Activated T-cell treated with anti-CD3 and anti-CD28 coated beads, Interleukin-2, amount 50 U/mL, for 48 hours (primary cell): Measurements from ENCODE around the gene TBKBP1.

Experiments used
- DNase-seq, 2 experiments: peaks; one replicate each; pipeline ENCODE4 v3.0.0-alpha.2; 2020

Gene TBKBP1

DNA sequence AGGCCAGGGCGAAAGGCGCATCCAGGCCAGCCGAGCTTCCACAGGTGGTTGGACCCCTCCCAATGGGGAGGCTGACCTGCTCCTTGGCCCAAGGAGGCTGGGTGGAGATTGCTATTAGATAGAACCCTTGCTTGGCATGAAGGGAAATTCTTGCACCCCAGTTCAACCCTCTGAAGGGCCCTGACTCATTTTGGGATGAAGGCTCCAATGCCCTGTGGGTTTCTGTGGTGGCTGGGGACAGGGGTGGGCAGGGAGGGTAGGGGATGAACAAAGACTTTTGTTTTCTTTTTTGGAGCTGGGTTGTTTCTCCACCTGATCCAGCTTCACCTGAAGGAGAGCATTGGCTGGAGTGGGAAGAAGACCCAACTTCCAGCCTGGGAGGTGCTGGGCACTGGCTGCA lies 22.4 kb downstream of the TBKBP1 start:
- DNase-seq: no peak

DNA sequence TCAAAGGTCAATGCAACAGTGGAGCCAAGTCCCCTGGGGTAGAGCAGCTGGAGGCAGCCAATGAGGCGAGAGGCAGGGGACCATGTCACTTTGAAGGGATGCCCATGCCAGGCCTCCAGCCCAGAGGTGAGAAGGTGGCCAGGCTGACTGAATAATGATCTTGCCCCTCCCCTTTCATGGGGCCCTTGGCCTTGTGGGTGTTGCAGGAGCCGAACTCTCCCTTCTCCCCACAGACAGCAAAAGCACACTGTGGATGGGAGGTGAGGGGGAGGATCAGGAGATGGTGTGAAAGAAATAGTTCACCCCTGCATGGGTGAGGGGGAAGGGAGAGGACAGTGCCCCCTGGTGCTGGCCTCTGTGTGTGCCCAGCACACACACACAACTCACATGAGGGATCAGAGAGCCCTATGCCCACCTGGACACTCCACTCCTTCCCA lies 23.3 kb downstream of the TBKBP1 start:
- DNase-seq: peak; percentile 67 to 72

DNA sequence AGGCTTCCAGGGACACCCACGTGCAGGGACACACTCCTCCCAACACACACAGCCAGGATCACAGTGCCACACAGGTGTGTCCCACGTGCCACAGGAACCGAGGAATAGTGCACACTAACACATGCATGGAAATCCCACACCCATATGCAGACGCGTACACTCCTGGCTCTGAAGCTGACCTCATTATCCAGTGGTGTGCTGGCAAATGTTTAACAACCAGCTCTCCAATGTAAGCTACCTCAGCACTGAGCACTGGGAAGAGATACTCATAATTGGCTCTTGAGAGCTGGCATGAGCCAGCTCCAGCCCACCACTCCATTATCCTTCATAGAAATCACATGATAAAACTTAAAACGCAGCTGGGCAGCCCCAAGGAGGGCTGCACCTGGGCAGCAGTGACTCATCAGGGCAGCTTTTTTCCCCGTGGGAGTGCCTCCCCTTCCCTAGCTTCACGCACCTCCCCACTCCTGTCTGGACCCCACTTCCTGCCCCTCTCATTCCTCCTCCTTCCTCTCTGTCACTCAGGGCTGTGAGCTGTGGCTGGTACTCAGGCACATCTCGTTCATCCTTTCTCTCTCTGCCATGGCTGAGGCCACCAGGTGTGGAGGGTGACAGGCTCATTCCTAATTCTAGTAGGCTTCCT lies 24.1 kb downstream of the TBKBP1 start:
- peak; percentile 67 to 70 for DNase-seq

DNA sequence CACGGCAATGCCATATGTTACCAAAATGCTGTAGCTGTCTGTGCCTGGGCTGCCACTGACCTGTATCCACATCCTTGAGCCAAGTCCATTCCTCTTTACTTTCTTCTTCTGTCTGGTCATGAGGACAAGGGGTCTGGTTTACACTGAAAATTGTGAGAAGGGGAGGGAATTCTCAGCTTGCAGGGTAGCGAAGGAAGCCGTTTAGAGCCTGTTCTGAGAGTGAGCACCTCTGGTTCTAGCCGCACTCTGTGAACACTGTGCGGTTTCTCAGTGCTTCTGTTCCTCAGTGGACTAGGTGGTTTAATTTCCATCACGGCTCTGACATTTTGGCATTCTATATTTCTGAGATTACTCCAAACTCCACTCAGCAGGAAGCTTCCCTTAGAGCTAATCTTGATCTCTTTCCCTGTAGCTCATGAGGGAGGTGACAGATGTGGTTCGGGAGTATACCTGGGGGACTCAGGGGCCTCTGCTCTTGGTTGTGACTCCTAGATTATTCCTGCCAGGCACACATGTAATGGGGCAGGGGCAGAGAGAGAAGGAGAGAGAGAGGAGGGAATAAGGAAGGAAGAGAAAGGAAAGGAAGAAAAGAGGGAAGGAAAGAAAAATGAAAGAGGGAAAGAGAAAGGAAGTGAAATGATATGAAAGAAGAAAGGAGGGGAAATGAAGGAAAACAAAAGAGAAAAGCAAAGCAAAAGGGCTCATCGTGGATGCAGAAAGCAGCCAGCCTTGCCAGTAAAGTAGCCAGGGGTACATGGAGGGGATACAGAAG lies 24.9 kb downstream of the TBKBP1 start:
- peak in 1 of 2 experiments; percentile 53 for DNase-seq

DNA sequence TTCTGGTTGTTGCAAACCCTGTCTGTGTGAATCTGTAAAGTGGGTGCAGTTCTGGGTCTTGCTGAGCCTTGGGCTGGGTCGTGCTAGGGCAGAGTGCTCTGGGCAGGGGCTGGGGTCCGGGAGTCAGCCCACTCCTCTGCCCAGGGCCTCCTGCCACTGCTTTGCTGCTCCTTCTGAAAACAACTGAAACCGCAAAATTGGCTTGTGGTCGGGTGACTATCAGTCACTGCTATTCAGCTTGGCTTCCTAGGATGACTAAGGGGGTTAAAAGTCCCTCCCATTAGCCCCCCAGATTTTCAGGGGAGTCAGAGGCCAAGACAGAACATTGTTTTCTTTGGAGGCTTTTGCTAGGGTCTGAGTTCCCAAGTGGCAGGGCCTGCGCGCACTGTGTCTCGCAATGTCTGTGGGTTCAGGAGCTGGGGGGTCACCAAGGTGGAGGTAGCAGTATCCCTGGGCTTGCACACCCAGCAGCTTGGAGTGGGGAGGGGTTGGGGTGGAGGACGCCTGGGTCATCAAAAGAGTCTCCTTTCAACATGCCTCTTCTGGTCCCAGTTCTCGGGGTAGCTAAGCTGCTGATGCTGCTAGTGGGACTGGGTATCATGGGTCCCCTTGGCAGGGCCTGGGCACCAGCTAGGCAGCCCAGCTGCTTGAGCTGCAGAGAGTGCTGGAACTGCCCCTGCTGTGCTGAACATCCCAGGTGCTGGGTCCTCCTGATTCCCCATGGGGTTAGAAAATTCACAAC lies 25.6 kb downstream of the TBKBP1 start:
- peak; percentile 89 to 90 for DNase-seq

DNA sequence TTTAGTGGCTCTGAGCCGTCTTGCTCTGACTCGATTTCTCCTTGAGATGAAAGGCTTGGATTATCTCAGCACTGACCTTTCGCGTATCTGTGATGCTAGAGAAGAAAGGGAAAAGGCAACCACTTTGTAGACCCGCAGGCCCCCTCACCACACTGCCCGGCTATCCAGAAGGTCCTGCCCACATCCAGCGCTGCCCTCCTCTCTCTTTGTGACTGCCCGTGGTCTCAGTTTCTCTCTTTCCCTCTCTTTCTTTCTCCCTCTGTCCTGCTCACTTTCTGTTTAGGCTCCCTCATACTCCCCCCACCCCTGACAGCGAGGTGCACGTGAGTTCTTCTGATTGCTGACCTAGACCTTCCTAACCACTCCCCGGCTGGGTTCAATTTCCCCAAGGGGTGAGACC lies 26.2 kb downstream of the TBKBP1 start:
- DNase-seq: peak in 1 of 2 experiments; percentile 65

DNA sequence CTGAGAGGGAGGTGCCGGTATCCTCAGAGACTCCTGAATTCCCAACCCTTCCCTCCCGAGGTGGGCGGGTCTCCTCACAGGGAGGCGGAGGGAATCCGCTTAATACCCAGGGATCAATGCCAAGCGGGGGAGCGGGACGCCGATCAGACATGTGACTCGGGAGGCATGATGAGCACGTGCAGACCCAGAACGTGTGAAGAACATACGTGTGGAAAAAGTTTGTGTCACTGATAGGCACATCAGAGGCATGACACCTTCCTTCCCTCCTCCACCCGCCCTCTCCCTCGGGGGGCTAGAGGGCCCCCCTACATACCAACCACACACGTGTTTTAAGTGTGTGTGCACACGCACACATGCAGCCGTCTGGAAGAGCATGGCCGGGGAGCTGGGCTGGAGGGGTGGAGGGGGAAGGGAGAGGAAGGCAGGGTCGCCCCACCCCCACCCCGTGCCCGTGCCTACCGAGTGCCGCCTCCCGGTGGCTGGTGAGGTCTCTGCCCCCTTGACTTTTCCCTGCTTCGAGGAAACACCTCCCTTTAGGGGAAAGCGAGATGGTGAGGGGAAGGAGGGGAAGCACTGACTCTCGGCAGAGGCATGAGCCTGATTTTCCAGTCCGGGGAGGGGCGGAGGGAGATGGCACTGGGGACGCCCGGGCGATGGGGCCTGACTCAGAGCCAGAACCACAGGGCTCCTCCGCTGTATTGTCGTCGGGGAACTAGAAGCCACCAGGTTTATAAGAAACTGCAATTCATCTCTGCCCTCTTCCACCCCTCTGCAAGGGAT lies 27.0 kb downstream of the TBKBP1 start:
- peak; percentile 98 for DNase-seq

DNA sequence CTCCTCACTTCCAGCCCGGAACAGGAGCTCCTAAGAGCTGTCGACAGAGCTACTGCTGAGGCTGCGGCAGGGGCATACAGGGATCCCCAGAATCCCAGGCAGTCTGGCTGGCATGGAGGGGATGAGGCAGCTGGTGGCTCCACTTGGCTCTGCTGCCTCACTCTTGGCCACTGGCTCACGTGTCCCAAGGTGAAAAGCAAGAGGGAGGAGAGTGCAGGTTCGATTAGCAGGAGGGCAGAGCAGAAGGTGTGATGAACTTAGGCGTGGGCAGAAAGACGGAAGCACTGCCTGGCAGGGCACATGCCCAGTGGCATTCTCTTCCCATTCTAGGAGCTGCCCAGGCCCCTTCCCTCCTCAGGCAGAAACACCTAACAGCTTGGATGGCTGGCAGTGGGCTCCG lies 27.8 kb downstream of the TBKBP1 start:
- DNase-seq: peak in 1 of 2 experiments; percentile 58

DNA sequence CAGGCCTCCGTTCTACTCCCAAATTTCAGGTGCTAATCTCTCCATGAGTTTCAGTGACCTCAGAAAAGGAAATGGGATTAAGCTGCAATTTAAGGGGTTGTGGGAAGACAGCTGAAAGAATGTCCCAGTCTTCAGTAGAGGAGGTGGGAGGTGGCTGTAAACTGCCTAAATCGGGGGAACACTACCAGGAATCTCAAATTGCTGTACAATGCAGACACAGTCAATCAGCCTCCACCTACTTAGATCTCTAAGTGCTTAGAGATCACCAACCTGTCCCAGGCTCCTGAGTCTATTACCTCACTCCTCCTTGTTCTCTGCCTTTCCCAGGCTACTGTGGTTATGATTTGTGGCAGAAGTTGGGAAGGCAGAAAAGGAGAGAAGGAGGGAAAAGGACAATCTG lies 30.7 kb downstream of the TBKBP1 start:
- no peak for DNase-seq

DNA sequence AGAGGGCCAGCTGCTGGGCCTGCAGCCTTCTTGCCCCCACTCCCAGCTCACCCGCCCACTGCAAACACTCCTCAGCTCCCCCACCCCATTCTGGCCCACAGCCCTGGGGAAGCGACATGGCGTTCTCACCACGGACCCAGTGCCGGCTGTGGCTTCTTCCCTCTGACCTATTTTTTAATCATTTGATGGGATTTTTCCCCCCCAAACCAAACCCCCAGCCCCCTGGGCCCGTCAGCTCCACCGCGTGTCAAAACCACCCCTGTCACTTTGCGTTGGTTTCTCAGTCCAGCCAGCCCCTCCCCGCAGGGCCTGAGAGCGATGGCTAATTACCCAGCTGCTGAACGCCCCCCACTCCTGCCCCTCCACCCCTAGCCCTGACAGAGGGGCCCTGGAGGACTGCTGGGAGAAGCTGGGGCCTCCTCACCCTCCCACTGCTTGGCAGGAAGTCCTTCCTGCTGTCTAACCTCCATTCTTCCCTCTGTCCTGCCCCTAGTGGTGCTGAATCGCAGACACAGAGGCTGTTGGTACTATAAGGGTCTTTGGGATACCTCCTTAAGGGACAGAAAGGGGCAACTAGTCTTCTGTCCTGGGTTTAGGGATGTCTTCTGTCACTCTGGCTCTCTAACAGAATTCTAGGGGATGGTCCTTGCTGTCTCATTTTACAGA lies 31.6 kb downstream of the TBKBP1 start:
- no peak for DNase-seq

DNA sequence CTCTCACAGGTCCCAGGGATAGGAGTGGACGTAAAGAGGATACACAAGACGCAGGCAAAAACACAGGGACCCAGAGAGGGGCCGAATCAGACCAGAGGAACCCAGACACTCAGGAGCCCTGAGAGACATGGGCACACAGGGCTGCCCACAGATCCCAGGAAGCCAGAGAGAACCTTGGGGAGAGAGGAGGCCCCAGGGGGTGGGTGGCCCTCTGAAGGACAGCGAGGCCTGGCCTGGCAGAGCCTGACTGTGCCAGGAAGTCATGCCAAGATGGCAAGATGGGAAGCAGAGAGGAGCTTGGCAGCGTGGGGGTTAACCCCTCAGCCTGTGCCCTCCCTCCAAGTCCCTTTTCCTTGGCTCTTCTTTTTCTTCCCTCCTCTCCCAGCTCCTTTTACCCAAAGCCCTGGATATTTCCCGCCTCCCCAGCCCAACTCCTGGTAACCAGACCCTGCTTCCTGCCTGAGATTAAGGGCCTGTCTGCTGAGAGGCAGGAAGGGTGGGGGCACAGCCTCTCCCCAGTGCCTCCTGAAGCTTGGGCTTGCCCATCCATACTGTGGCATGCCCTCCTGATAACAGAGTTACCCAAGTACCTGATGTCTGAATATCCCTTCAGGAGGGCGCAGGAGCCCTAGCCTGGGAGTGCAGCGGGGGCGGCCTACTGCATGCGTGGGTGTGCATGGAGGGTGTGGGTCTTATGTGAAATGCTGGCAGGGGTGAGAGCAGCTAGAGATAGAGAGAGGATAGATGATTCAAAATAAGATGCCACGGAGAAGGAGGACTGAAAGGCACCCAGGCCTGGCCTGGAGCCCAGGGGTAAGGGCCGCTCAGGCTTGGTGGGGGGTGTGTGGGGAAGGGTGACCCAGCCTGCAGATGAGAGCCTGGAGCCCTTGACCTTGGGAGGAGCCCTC lies 33.1 kb downstream of the TBKBP1 start:
- peak; percentile 22 to 24 for DNase-seq

DNA sequence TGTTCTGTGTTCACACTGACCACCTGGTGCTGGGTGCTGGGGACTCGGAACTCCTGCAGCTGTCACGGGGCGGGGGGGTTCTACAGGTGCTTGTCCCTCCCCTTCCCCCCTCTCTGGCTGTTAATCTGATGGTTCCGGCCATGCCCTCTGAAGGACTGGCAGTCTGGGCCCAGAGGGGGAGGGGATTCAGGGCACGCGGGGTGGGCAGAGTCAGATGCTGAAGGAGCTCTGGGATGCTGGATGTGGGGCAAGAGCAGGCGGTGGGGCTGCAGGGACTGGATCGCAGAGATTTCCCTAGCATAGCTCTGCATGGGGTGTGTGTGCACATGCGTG lies 33.7 kb downstream of the TBKBP1 start:
- peak; percentile 15 to 16 for DNase-seq

DNA sequence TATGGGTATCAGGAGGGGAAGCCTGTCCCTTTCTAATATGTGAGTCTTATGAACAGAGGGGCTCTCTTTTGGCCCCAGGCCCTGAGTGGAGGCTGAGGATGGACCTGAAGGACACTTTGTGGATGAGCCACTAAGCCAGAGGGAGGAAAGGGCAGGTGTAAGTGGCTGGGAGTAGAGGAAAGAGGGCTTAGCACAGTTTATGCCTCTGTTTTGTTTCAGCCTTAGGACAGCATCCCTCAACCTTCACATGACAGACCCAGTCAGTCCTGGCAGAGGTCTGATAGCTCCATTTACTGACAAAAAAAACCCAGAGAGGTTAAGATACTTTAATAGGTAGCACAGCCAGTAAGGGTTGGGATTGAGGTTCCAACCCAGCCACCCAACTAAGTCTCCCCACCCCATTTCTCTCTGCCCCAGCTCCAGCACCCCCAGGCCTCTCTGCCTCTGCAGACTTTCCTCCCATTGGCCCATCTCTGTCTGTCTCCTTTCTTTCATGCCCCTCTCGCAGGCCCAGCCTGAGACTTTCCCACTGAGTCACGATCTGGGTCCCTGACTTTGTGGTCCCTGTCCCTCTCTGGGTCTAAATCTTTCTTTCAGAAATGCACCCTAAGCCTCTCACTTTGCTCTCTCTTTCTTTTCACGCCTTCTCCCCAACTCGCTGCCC lies 34.4 kb downstream of the TBKBP1 start:
- peak; percentile 38 to 39 for DNase-seq

DNA sequence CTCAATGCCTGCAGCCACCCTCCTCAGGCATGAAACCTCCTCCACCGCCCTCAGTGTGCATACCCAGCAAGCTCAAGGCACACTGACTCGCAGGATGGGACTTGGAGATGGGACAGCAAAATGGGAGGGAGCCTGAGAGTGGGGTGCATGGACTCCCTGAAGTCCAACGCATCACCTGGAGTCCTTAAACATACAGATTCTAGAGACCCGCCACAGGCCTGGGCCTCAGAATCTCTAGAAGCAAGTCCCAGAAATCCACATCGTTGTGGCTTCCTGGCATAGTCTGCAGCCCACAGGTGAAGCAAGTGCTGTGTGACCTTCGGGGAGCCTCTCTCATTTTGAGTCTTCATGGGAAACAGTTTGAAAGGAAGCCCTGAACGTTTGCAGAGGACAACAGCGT lies 35.5 kb downstream of the TBKBP1 start:
- DNase-seq: peak; percentile 48 to 50

DNA sequence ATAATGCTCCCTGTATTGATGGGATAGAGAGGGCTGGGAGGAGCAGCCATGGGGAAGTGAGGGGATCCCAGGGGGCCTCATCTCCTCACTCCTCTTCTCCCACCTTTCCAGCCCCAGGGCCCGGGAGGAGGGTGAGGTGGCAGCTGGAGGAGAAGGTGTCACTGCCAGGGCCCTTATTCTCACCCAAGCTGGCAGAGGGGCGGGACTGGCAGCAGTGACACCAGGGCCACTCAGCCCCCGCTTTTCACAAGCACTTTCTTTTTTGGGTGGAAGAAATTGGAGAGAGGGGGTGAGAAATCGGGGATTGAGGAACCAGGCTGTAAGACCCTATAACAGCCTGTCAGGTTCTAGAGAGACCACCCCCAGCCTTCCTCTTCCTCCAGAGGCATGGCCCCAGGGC lies 36.7 kb downstream of the TBKBP1 start:
- DNase-seq: peak in 1 of 2 experiments; percentile 26

DNA sequence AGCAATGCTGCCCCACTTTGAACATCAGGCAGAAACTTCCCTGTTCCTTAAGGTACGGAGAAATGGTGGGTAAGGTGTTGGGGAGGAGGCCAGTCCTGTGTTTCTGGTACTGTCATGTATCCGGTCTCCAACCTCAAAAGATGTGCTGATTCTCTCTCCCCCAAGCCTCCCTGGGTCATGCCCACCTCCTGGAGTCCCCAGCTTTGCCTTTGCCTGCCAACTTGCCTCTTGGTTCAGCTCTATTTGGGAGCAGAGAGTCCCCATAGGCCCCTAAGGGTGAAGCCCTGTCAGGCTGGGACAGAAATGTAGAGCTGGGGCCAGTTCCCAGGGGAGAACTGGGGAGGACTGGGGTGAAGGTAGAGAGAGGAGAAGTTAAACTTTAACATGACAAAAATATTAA lies 37.4 kb downstream of the TBKBP1 start:
- peak in 1 of 2 experiments; percentile 36 for DNase-seq

DNA sequence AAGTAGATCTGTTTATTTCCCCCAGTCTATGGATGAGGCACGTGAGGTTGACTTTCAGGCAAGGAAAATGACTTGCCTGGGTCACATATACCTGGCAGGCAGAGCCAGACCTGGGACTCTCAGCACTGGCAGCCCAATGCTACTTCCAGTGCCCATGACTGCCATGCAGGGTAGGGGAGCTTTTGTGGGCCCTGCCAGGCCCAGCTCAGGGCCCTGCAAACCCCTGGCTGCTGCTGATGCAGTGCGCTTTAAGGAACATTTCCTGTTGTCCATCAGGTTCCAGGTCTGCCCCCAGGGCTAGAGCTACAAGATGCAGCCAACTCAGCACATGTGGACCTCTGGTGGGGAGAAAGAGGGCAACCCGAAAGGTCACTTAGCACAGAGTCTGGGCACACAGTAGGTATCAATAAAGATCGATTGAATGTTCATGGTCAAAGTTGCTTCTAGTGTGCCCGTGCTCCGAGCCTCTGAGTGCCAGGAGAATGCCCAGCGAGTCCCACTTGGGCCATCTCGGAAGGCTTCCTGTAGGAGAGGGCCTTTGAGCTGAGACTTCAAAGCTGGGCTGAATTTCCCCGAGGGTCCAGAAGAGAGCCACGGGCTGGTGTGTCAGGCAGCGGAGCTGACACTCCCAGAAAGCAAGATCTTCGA lies 38.6 kb downstream of the TBKBP1 start:
- DNase-seq: peak in 1 of 2 experiments; percentile 56

DNA sequence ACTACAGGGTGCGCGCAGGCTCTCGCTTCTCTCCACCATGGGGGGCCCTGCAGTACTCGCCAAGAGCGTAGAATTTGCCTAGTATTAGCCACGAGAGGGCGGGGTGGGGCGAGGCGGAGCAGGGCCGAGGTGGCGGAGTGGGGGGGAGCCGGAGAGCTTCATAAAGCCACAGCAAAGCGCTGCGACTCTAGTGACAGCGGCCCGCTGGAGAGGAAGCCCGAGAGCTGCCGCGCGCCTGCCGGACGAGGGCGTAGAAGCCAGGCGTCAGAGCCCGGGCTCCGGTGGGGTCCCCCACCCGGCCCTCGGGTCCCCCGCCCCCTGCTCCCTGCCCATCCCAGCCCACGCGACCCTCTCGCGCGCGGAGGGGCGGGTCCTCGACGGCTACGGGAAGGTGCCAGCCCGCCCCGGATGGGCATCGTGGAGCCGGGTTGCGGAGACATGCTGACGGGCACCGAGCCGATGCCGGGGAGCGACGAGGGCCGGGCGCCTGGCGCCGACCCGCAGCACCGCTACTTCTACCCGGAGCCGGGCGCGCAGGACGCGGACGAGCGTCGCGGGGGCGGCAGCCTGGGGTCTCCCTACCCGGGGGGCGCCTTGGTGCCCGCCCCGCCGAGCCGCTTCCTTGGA lies 39.2 kb downstream of the TBKBP1 start, which contains the start of gene TBX21:
TBX21 (plus strand) TSS at position 190 of the 627 bp plus-strand sequence; CDS start at position 409, 219 bp downstream.
- peak; percentile 93 to 95 for DNase-seq

DNA sequence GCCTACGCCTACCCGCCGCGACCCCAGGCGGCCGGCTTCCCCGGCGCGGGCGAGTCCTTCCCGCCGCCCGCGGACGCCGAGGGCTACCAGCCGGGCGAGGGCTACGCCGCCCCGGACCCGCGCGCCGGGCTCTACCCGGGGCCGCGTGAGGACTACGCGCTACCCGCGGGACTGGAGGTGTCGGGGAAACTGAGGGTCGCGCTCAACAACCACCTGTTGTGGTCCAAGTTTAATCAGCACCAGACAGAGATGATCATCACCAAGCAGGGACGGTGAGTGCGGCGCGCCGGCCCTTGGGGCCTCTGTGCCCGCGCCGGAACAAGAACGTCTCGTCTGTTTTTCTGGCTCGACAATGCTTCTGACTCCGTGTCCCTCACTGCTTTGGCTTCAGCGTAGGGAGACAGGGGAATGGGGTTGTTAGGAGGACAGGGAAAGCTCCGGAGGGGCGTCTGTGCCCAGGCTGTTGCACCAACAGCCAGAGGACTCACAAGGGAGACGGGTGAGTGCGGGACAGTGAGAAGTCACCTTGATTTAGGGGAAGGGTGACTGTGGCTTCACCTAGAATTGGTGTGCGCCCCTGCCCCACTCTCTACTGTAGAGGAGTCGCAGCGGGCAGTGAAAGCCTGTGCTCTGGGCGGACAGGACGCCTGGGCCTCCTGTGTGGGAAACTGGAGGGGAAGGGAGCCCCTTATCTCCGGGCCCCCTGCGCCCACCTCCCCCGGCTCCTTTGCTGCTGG lies 39.9 kb downstream of the TBKBP1 start:
- peak; percentile 56 to 62 for DNase-seq
